ENCODE results near the gene CNTNAP3B.
"Not testable (repeated sequence)": the region's sequence is repeated elsewhere in the genome, so short reads cannot be mapped to it uniquely, and the experiment has no call there.

The CNTNAP3B gene

DNA sequence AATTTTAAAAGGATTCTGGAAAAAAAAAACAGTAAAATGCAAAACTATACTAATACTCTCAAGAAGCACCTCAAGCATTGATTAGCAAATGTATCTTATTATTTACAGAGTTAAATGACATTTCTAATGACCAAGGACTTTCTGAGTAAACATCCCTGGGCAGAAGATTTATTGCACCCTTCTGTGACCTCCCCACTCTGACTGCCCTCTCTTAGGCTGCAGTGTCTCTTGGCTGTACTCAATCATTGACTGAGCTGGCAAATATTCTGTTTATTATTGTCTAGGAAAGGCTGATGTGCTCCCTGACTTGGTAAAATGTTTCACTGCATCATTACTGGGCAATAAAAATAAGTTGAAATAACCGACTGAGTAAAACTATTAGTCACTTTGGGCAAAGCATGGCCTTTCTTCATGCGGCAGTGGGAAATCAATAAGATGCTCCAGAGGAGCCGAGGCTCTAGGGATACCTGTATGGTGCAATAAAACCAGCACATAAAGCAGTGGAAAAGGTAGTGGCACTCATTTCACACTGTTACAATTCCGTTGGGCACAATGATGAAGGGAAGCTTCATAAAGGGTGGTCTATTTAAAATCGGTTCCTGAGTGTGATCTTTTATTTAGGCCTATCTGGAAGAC is 151.1 kb downstream of the CNTNAP3B start:
- DNase-seq, result not testable (repeated sequence)

DNA sequence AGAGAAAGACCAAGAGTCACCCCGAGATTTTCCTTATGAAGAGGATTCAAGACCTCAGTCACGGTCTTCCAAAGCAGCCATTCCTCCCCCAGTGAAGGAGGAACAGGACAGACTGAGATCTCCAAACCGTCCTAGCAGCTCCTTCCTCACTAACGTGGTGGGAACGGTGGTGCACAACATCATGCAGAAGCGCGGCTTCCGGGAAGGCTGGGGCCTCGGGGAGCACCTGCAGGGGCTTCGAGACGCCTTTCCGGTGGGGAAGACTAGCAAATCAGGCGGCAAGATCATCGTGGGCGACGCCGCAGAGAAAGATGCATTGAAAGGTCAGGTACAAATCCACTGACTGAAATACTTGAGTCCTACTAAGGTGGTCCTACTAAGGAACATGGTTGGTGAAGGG is 154.3 kb downstream of the CNTNAP3B start:
- not testable (repeated sequence) for DNase-seq

GRCh38 chr9:41953007-41953406 is 176.2 kb downstream of the CNTNAP3B start:
- DNase-seq, result not testable (repeated sequence)

- DNase-seq, result not testable (repeated sequence)
Observed at GRCh38 chr9:41941738-41942137, 187.5 kb downstream of the CNTNAP3B start.

- not testable (repeated sequence) for DNase-seq
Observed at GRCh38 chr9:41938143-41938542, 191.1 kb downstream of the CNTNAP3B start.

DNA sequence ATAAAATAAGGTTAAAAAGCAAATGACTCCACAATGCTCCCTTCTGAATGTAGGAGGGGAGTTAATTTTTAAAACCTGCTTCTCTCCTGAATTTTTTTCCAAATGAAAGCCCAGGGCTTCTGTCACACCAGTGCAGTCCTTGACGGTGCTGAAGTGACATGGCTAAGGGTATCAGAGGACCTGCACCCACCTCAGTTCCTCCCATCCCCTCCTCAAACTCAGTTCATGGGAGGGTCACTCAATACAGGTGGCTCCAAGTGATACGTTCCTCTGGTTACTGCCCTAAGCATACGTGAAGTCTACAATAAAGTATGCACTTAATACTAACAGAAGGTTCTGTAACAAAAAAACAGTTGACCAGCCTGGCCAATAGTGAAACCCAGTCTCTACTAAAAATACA is 193.5 kb downstream of the CNTNAP3B start:
- DNase-seq, result not testable (repeated sequence)

DNA sequence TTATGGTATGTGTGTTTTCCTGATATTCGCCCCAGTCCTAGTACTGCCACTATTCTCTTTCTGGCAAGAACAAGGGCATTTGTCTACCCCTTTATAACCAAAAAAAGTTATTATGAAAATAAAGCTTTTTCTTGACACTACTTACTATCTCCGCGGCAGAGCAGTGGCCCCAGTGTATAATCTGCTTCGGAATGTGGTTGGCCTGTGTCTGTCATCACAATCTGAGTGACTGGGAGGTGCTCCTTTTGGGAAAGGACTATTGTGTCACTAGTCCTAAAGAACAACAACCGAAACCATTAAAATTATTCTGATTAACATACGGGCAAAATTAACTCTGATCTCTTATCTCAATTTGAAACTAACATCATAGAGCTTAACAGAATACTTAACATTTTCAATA is 200.1 kb downstream of the CNTNAP3B start:
- DNase-seq, result not testable (repeated sequence)

DNA sequence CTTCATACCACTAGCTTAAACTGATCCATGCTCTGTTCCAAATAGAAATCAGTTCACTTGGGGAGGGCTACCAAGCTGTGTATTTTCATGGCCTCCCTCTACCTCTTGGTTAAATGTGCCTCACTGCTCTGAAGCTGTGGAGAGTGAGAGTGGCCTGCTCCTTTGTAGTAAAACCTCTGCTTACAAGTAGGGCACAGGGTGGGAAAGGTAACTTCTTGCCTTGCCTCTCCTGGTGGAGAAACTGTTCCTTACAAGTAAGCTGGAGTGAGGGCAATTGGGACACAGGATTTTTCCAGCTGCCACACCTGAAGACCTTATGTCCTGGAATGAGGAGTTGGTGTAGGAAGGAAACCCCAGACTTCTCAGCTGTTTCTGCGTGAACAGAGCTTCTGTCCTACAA is 211.9 kb downstream of the CNTNAP3B start:
- not testable (repeated sequence) for DNase-seq

DNA sequence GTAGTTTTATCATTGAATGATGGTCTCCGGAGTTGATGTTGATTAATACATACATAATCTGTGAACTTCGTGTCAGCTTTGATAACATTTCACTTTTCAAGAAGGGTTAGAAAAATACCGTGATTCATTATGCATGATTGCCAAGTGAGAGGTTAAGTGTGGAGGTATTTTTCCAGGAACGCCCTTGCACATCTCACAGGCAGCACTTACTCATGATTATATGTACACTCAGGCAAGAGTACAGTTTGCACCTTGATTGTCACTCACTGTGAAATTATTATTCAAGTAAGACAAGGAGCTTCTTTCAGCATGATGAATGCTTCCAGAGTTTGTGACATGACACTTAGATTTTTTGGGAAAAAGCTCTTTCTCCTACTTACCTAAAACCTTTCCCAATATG is 223.7 kb downstream of the CNTNAP3B start:
- DNase-seq, result not testable (repeated sequence)

- not testable (repeated sequence) for DNase-seq
Observed at GRCh38 chr9:41902762-41903161, 226.5 kb downstream of the CNTNAP3B start.

- DNase-seq, result not testable (repeated sequence)
Observed at GRCh38 chr9:41898720-41899343, 230.4 kb downstream of the CNTNAP3B start.

GRCh38 chr9:41874557-41874956 is 254.7 kb downstream of the CNTNAP3B start:
- not testable (repeated sequence) for DNase-seq

- DNase-seq, result not testable (repeated sequence)
Observed at GRCh38 chr9:41855422-41855821, 273.8 kb downstream of the CNTNAP3B start.

GRCh38 chr9:41851848-41852740 is 277.1 kb downstream of the CNTNAP3B start:
- not testable (repeated sequence) for DNase-seq

GRCh38 chr9:41847829-41848228 is 281.4 kb downstream of the CNTNAP3B start:
- DNase-seq, result not testable (repeated sequence)

All from nucleus accumbens (tissue), 56 donors.